SK-N-MC (cell line): Measurements from ENCODE around the gene RIPK3.

Experiments
- EZH2 ChIP-seq: fragments of 200-600 bp; sonication (generic); IDR thresholded peaks from one replicate; pipeline ENCODE4 v1.6.1; 2017; ENCODE audit warnings: antibody characterized with exemption
- FOXP2 ChIP-seq: optimal IDR thresholded peaks from 2 replicates; pipeline ENCODE3; 2011; ENCODE audit warnings: mild to moderate bottlenecking, moderate library complexity; ENCODE audit not compliant: insufficient read depth; ENCODE audit errors: extremely low read length, control extremely low read depth
- POLR2AphosphoS5 ChIP-seq: IDR thresholded peaks from 2 replicates; pipeline ENCODE4 v1.6.1; 2012; ENCODE audit warnings: mild to moderate bottlenecking, low read depth, low read length, borderline replicate concordance

DNA sequence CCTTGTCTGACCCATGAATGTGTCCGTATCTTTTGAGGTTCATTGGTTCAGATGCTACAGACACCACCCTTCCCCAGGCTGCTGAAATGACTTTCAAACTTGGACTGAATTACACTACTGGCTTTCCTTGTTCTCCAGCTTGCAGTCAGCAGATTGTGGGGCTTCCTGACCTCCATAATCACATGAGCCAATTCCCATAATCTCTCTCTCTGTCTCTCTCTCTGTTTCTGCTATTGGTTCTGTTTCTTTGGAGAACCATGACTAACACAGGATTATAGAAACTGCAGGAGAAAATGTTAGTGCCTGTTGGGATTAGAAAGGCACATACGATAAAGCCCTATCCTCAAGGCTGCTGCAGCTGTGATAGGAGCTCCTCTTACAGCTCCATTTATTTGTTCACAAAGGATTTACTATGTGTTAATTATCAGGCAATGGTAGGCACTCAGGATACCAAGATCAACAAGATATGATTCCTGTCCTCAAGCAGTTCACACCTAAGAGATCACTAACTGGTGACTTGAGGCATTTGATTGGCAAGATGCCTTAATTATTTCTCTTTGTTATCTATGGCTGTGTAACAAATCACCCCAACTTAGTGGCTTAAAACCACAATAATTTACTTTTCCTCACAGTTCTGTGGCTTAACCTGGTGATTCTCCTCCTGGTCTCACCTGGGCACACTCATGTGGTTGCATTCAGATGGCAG, 48.8 kb upstream of the RIPK3 start:
- TF ChIP-seq FOXP2 (no peak), EZH2 (no peak), POLR2AphosphoS5 (no peak)
